Mononuclear cell (primary cell): ENCODE data around the gene KHDC4. TPM values are rescaled to one million over a fixed set of nuclear protein-coding genes. Genes with fewer than 3 reads are reported as not detected.

Source experiments
- H3K27me3 ChIP-seq: 2 replicates; pipeline ENCODE4 v1.6.0; 2011; ENCODE audit warnings: low read length, control low read depth; ENCODE audit not compliant: insufficient read depth
- H3K4me1 ChIP-seq: 2 replicates; pipeline ENCODE4 v1.5.1; 2011; ENCODE audit warnings: mild to moderate bottlenecking, low read length, control low read depth; ENCODE audit not compliant: insufficient read depth
- H3K4me3 ChIP-seq: 2 replicates; pipeline ENCODE4 v1.5.1; 2011; ENCODE audit warnings: mild to moderate bottlenecking, low read length, moderate library complexity
- H3K9me3 ChIP-seq: 2 replicates; pipeline ENCODE4 v1.5.1; 2011; ENCODE audit warnings: low read depth, mild to moderate bottlenecking, control low read depth, low read length
- total RNA-seq: library from RNA; depleted of rRNA; stranded (reverse); fragments of >200 nt; gene quantifications from one replicate; pipeline ENCODE4 v1.2.3, GENCODE V29; 2012

The KHDC4 gene
- total RNA-seq, 1 donor = 38.1 TPM

DNA sequence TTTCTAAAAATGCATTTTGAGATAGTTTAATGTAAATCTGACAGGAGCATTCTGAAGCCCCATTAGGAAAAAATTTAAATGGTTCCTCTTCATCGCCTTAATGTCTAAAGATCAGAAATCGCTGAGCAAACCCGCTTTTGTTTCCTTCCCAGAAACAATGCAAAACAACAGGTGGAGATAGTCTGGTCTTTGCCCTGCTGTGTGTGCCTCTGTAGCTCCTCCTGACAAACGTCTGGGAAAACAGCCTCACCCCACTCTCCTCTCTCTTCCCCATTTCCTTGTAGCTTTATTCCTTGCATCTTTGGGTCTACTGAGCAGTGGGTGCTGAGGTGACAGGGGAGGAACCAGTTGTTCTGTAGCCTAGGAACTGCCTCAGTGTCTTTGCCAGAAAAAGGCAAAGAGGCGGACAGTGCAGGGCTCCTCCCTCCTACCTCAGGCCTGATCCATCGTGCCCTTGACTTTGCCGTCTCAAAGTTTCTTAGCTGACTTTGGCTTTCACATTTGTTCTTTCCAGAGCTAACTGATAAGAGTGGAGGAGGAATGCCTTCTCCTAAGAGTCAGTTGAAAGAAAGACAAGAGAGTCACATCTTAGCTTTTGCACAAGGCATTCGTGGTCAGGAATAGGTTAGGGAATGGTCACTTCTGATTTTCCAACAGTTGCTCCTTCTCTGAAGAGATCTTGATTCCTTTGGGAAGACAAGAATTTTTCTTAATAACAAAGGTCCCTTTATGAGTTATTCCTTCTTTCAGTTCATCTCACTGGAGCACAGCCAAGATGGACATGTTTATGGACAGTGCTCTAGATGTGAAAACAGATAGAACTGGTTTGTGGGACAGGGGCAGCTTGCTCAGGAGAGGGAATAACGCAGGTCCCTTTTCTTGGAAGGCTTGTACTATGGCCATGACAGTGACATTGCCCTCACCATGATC, 49.9 kb downstream of the KHDC4 start:
- Histone ChIP-seq H3K27me3 (no peaks in the 10 kb centered on the region), H3K9me3 (no peaks in the 10 kb centered on the region), H3K4me1 (no peaks in the 10 kb centered on the region), H3K4me3 (no peak overlapping the region)

DNA sequence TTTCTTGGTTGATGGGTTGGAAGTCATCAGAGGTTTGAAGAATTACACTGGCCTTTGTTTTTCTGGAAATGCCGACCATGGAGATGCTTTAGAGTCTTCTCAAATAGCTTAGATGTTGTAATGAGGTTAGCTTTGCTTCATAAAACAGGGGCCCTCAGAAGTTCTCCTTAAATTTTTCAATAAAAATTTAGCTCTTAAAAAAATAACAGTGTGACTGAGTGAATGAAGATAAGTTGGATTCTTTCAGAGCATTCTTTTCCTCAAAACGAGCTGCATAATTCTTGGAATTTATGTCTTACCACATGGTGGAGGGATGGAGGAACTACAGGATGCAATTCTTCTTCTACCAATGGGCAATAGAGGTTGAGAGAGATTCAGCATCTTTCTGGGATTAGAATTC, 51.4 kb downstream of the KHDC4 start:
- Histone ChIP-seq H3K9me3 (no peaks in the 10 kb centered on the region), H3K4me3 (no peak overlapping the region), H3K27me3 (no peaks in the 10 kb centered on the region), H3K4me1 (no peaks in the 10 kb centered on the region)

DNA sequence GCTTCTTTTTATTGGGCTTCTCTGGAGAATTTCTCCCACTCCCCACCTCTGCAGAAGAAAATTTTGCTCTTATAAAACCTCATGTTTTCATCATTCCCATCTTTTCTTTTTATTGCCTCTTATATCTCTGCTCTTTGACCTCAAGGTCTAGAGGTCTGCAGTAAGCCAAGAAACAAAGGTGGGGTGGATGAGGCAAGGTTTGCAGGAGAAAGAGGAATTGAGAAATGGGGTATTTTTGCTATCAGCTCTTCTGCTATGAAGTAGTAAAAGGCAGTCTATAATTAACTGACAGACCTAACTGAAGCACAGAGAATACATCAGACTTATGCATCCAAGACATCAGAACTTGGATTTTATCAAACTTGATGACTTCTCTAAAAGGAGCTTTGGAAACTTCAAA, 52.0 kb downstream of the KHDC4 start:
- Histone ChIP-seq H3K9me3 (no peaks in the 10 kb centered on the region), H3K27me3 (no peaks in the 10 kb centered on the region), H3K4me1 (no peaks in the 10 kb centered on the region), H3K4me3 (no peak overlapping the region)

DNA sequence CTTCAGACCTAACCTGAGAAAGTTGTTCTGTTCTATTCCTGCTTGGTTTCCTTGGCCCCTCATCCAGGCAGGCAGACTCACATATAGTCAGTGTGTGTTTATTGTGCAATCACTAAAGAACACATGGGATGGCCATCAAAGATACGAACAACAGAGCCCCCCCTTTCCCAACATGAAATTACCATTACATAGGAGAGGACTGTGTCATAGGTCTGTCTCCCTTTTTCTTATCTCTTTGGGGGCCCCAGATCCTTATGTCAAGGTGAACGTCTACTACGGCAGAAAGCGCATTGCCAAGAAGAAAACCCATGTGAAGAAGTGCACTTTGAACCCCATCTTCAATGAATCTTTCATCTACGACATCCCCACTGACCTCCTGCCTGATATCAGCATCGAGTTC, 53.3 kb downstream of the KHDC4 start:
- no peaks in the 10 kb centered on the region for H3K27me3 ChIP-seq
- H3K9me3 ChIP-seq = no peaks in the 10 kb centered on the region
- H3K4me1 ChIP-seq = no peaks in the 10 kb centered on the region

DNA sequence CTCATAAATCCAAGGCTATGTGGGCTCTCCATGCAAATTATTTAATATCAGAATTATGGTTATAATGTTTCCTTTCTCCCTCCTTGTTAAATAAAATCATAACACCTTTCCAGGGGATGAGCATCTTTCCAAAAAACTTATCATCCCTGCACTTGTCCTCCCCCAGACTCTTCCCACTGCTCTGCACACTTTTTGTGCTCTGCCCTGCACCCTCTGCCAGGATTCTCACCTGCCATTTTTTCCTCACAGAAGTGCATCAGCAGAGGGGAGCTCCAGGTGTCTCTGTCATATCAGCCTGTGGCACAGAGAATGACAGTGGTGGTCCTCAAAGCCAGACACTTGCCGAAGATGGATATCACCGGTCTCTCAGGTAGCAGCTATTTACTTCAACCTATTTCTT, 54.0 kb downstream of the KHDC4 start:
- H3K27me3 ChIP-seq = no peaks in the 10 kb centered on the region
- H3K4me3 ChIP-seq = no peak overlapping the region
- no peaks in the 10 kb centered on the region for H3K4me1 ChIP-seq
- H3K9me3 ChIP-seq = no peaks in the 10 kb centered on the region

More for the DNA sequence above, 53.3 kb downstream of the KHDC4 start:
- H3K4me3 ChIP-seq = no peak overlapping the region

DNA sequence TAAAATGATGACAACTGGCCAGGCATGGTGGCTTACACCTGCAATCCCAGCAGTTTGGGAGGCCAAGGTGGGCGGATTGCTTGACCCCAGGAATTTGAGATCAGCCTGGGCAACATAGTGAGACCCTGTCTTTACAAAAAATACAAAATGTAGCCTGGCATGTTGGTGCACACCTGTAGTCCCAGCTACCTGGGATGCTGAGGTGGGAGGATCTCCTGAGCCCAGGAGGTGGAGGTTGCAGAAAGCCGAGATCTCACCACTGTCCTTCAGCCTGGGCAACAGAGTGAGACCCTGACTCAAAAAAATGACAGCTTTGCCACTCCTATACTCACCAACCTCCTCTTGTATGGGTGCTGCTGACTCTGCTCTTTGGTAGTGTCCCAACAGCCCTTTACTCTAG, 56.3 kb downstream of the KHDC4 start:
- H3K9me3 ChIP-seq = no peaks in the 10 kb centered on the region
- no peaks in the 10 kb centered on the region for H3K4me1 ChIP-seq
- no peaks in the 10 kb centered on the region for H3K27me3 ChIP-seq
- H3K4me3 ChIP-seq = no peak overlapping the region

DNA sequence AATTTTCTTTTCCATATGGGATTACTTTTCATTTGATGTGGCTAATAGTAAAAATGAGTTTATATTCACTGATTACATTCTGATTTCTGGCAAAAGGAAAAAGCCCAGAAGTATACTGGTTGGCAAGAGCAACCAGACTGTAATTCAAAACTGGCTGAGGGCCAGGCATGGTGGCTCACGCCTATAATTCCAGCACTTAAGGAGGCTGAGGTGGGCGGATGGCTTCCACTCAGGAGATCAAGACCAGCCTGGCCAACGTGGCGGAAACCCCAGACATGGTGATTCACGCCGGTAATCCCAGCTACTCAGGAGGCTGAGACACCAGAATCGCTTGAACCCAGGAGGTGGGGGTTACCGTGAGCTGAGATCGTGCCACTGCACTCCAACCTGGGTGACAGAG, 60.4 kb downstream of the KHDC4 start:
- no peaks in the 10 kb centered on the region for H3K9me3 ChIP-seq
- no peaks in the 10 kb centered on the region for H3K4me1 ChIP-seq
- no peak overlapping the region for H3K4me3 ChIP-seq
- H3K27me3 ChIP-seq = no peaks in the 10 kb centered on the region

DNA sequence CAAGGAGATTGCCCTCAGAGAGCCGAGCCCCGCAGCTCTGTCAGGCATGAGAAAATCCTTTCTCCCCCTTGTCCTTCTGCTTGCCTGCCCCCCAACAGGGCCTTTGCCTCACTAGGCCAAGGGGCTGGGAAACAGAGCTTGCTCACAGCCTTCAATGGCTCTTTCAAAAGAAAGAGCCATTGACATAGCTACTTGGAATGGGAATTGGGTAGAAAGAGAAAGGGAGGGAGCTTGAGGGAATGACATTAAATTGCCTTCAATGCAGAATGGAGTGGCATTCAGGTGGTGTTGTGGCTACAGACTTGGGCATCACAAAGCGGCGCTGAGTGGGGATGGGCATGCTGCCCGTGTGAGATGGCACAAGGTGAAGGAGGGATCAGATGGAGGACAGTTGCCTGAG, 61.7 kb downstream of the KHDC4 start:
- Histone ChIP-seq H3K27me3 (no peaks in the 10 kb centered on the region), H3K9me3 (no peaks in the 10 kb centered on the region), H3K4me1 (no peaks in the 10 kb centered on the region), H3K4me3 (no peak overlapping the region)

DNA sequence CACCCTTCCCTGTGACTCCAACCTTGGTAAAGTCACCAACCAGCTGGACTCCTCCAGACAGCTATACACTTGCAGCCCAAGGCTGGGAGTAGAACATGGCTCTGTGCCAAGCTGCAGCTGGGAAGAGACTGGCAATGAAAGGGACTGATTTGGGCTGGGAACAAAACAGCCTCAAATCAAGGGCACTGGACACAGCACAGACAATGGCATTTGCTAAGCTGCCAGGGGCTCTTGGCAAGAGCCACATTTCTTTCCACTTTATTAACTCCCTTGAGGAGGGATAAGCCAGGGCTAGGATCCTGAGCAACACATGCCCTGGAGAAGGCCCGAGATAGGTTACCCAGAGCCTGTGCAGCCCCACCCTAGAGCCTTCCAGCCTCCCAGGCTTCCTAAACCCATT, 62.8 kb downstream of the KHDC4 start:
- H3K4me1 ChIP-seq = no peaks in the 10 kb centered on the region
- H3K27me3 ChIP-seq = no peaks in the 10 kb centered on the region
- H3K4me3 ChIP-seq = no peak overlapping the region
- no peaks in the 10 kb centered on the region for H3K9me3 ChIP-seq

DNA sequence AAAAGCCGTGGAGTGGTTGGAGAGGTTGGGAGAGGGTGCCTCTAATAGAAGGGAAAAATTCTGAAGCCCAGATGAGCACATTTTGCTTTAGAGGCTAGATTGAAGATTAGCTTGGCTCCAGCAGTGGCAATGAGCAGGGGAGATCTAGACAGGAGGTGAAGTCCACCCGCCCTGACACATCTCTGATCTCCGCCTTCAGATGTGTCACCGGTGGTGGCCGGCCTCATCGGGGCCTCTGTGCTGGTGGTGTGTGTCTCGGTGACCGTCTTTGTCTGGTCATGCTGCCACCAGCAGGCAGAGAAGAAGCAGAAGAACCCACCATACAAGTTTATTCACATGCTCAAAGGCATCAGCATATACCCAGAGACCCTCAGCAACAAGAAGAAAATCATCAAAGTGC, 66.4 kb downstream of the KHDC4 start:
- no peak overlapping the region for H3K4me3 ChIP-seq
- no peaks in the 10 kb centered on the region for H3K9me3 ChIP-seq
- no peaks in the 10 kb centered on the region for H3K4me1 ChIP-seq
- no peaks in the 10 kb centered on the region for H3K27me3 ChIP-seq

DNA sequence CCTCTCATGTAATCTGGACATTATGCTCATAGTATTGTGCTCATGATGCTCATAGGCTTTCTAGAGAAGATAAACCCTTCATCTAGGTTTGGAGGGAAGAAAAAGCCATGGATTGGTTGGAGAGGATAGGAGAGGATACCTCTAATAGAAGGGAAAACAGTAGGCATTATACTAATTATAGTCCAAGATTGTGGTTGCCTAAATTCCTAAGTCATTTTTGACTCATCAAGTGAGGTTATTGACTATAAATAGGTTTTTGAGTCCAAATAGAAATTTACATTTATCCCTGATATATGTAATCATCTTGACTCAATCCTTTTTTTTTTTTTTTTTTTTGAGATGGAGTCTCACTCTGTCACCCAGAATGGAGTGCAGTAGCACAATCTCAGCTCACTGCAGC, 69.8 kb downstream of the KHDC4 start:
- no peak overlapping the region for H3K4me3 ChIP-seq
- H3K4me1 ChIP-seq = peaks cover 16% of the 10 kb centered on the region
- no peaks in the 10 kb centered on the region for H3K9me3 ChIP-seq
- no peaks in the 10 kb centered on the region for H3K27me3 ChIP-seq

Other genes with a start within 250 kb of the KHDC4 start
- 226 TPM for gene YY1AP1, start 245.6 kb downstream of the KHDC4 start, total RNA-seq
- gene DAP3, start 245.3 kb downstream of the KHDC4 start, total RNA-seq = 111 TPM
- 54.9 TPM for gene GON4L, start 77.2 kb downstream of the KHDC4 start, total RNA-seq
- 12.0 TPM for gene SYT11, start 74.8 kb downstream of the KHDC4 start, total RNA-seq
- 128 TPM for gene RIT1, start 23.1 kb downstream of the KHDC4 start, total RNA-seq
- gene RXFP4, start 7.2 kb upstream of the KHDC4 start, total RNA-seq = not detected
- gene ARHGEF2, start 44.1 kb upstream of the KHDC4 start, total RNA-seq = 149 TPM
- gene SSR2, start 86.5 kb upstream of the KHDC4 start, total RNA-seq = 403 TPM
- gene UBQLN4, start 119.4 kb upstream of the KHDC4 start, total RNA-seq = 7.1 TPM
- 16.6 TPM for gene LAMTOR2, start 120.4 kb upstream of the KHDC4 start, total RNA-seq
- gene RAB25, start 126.7 kb upstream of the KHDC4 start, total RNA-seq = 0.21 TPM
- not detected for gene MEX3A, start 148.1 kb upstream of the KHDC4 start, total RNA-seq
- gene LMNA, start 180.3 kb upstream of the KHDC4 start, total RNA-seq = 110 TPM
- gene SEMA4A, start 219.2 kb upstream of the KHDC4 start, total RNA-seq = 30.4 TPM